Mammary epithelial cell (primary cell): Measurements from ENCODE around the gene ZNF467.

Source experiments
- CTCF ChIP-seq, 2 donors: IDR thresholded peaks in 1 of 2; conservative IDR thresholded peaks in 1 of 2; 2 replicates each; pipeline ENCODE4 v1.5.1; 2011 to 2012; ENCODE audit warnings: inconsistent platforms in 2 of 2, low read length in 2 of 2, mild to moderate bottlenecking in 2 of 2, control low read depth in 1 of 2, low read depth in 1 of 2; ENCODE audit not compliant: insufficient read depth in 1 of 2; ENCODE audit errors: extremely low read depth in 1 of 2
- EZH2 ChIP-seq: IDR thresholded peaks from 2 replicates; pipeline ENCODE4 v1.6.1; 2012; ENCODE audit warnings: low read length, inconsistent platforms, borderline replicate concordance

GRCh38 chr7:149794661-149795060 is 21.3 kb upstream of the ZNF467 start:
- TF ChIP-seq CTCF (conservative IDR thresholded peaks at IDR 0.05 in 1 of 2, IDR thresholded peaks at IDR 0.05 in 1 of 2; ENCODE audit: extremely low read depth in 1 of 2, insufficient read depth in 1 of 2, low read depth in 1 of 2, low read length in 2 of 2) (no peak), EZH2 (no peak)
